GM21717 (cell line): ENCODE results near the gene DNAH1.

Experiments used
- ATAC-seq: cut with Tn5 transposase; IDR thresholded peaks from one replicate; pipeline ENCODE4 v1.9.1; 2021; ENCODE audit warnings: mild to moderate bottlenecking, moderate library complexity; ENCODE audit not compliant: unreplicated experiment

The DNAH1 gene

DNA sequence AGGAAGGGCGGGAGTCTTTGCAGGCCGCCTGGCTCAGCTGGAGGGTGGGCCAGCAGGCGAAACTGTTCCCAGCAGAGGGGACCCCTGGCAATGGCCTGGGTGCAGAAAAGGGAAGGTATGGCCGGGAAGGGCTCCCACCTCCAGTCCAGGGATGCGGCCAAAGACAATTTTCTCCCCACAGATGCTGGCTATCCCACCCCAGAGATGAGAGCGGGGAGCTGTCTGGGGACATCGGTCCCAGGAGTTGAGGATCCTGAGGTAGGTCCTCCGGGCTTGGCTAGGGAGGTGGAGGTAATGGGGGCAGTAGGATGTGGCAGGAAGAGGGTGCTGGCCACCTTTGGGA lies 127.1 kb downstream of the DNAH1 start:
- ATAC-seq: no peak

- no peak for ATAC-seq
These were observed 127.9 kb downstream of the DNAH1 start for GRCh38 chr3:52443791-52444687.

DNA sequence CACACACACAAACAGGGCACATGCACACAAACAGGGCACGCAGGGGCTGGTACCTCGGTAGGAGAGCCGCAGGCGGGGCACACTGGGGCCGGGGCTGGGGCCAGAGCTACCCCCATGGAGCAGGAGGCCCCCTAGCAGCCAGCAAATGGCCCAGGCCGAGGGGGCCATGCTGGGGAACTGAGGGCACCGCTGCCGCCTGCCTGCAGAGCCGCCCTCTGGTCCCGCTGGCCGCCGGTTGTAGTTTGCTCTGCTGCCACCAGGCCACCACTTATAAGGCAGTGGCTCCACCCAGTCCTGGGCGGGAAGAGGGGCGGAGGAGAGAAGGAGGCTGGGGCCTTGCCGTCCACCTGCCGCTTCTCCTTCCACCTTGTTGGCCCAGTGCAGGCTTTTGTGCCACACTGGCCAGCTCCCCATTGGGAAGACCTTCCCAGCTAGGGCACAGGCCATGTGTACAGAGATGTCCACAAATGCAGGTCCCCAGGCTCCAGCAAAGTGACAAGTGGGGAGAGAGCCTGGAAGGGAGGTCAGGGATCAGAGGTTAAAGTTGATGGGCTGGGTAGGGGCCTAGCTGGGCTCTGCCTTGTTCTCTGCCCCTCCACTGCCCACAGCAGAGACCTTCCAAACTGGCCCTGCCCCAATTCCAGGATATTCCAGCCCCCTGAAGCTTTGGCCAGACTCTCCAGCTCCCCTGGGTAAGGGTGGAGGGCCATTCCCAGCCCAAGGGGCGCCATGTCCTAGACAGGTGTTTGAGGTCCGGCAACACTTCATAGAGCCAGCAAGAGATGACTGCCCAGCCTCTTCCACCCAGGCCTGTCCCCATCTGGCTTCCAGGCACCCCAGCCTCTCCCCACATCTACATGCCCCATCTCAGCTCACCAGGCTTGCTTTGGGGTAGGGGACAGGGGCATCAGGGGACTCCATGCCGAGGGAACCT lies 129.0 kb downstream of the DNAH1 start, which contains the start of gene SEMA3G:
SEMA3G (minus strand) TSS at position 244 of the 934 bp plus-strand sequence; CDS start at position 168, 76 bp downstream.
- no peak for ATAC-seq

GRCh38 chr3:52446042-52446441 lies 129.9 kb downstream of the DNAH1 start:
- no peak for ATAC-seq

- peak; percentile 45 for ATAC-seq
These were observed 130.8 kb downstream of the DNAH1 start for GRCh38 chr3:52446631-52447511.

DNA sequence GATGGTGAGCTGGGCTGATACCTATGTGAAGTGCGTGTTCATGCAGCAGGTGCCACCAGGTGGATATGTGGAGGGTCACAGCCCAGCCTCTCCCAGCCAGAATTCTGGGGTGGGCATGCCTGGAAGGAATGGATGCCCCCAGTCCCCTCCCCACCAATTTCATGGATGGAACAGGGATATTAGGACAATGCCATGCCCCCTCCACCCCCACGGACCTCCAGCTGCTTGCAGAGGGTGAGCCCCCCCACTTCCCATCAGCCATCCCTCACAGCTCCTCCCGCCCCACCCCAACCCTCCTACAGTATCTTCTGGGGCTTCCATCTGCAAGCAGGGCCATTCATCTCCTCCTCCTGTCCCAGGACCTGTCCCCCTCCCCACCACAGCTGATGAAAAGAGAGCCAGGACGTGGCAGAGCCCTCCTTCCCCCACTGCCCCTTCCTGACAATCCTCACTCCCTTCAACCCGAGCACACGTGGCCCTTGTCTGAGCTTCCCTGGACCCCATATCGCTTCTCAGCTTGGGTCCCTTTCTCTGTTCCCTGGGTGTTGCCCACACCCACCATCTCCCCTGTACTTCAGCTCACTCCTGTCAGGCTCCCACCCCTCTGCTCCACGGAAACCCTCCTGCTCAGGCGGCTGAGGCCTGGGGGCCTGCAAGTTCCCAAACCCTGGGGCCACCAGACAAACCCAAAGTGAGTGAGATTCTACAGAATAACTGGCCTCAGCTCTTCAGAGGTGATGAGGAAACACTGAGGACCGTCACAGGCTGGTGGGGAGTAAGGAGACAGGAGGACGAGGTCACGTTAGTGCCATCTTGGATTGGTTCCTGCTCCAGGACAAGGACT lies 131.6 kb downstream of the DNAH1 start:
- no peak for ATAC-seq
